Brain pericyte (primary cell): ENCODE data around the gene ITPR2.

Experiments used
- DNase-seq: peaks from one replicate; pipeline ENCODE4 v3.0.0-alpha.2; 2012; ENCODE audit warnings: low read depth, low spot score

ITPR2 gene

DNA sequence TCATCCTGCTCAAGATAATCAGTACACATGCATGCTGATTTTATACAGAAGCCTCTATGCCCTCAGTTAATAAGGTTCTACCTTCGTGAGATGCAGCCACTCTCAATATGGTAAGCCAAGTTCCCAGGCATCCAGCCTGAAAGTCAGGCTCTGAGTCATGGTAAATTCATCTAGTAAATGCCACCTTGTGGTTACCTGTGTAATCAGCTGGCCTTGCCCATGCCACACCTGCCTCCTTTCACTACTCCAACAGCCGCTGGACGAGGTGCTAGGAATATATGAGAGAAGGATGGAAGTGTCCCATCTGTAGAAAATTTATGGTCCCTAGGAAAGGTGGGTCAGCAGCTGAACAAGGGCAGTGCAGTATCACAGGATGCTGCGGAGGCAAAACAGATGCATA is 430.3 kb downstream of the ITPR2 start:
- DNase-seq, result no peak

DNA sequence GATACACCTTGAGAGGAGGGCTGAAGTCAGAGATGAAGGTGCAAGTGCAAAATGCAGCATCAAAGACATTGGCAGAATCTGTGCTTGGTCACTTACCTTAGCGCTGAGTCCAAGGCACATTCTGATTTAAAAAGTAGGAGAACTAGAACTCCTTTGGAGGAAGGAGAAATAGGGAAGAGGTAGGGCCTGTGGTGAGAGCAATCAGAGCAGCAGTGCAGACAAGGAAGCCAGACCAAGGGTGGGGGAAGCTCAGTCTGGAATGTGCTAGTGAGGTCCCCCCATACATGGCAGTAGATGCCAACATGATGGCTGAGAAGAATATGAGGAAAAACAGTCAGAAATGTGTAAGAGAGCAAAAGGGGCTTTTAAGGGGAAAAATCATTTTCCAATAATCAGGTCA is 431.1 kb downstream of the ITPR2 start:
- no peak for DNase-seq

DNA sequence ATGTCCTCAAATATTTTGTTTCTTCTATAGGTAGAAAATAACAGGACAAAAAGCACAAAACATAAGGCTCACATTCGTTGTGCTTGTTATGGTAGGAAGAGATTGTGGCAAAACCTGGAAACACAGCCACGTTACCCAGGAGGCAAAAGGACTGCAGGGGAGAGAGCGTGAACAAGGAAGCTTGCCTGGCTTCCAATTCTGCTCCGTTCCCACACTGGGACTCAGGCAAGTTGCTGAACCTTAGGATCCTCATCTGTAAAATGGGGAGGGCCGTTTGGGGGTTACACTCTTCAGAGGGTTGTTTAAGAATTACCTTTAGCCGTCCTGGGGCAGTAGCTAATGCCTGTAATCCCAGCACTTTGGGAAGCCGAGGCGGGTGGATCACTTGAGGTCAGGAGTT is 432.4 kb downstream of the ITPR2 start:
- no peak for DNase-seq

GRCh38 chr12:26399381-26399780 is 433.6 kb downstream of the ITPR2 start:
- DNase-seq, result no peak

DNA sequence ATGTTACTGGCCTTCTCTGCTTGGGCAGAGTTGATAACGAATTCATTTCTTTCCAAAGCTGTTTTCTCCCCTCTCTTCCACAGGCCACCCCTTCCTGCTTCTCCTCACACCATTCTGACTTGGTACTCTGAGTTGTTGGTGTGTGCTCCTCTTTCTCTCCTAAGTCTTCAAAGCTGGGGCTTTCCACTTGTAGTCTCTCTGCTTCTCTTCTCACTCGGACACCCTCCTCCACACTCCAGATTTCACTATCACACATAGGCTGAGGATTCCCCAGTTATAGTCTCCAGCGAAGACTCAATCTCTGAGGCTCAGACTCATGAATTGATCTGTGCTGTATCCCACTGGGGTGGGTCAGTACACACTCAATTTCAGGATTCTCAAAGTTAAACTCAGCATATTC is 436.6 kb downstream of the ITPR2 start:
- DNase-seq, result no peak

DNA sequence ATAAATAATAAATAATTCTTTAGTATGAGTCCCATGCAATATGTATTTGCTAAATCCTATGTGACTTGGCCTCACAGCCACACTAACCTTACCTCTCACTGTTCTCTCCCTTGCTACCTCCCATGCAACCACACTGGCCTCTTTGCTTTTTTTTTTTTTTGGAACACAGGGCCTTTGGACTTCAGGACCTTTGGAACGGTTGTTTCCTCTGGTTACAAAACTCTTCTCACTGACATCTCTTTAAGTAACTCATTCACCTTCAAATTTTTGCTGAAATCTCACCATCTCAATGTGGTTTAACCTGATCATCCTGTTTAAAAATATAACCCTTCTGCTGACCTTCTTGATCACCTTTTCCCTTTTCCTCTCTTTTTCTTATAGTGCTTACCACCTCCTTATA is 443.7 kb downstream of the ITPR2 start:
- DNase-seq, result no peak

DNA sequence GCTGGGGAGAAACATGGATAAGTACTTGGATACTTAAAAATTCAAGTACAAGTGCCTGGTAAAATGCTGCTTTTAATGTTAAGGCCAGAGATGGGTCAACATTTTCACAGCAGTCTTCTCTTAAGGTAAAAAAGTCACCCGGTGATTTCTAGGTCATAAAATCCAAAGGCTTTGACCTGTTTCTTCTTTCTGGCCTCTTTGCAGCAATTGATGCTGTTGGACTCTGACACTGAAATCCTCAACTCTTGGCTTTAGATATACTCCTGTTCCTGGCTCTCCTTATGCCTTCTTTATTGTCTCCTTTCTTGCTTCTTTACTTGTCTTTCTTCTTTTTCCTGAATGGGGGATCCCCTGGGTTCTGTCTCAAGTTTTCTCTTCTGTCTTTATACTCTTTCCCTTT is 448.5 kb downstream of the ITPR2 start:
- DNase-seq, result no peak

GRCh38 chr12:26383041-26383440 is 450.0 kb downstream of the ITPR2 start:
- DNase-seq, result no peak

- no peak for DNase-seq
Measured at GRCh38 chr12:26380897-26381296, 452.1 kb downstream of the ITPR2 start.

- DNase-seq, result no peak
Measured at GRCh38 chr12:26379777-26380467, 453.1 kb downstream of the ITPR2 start.

DNA sequence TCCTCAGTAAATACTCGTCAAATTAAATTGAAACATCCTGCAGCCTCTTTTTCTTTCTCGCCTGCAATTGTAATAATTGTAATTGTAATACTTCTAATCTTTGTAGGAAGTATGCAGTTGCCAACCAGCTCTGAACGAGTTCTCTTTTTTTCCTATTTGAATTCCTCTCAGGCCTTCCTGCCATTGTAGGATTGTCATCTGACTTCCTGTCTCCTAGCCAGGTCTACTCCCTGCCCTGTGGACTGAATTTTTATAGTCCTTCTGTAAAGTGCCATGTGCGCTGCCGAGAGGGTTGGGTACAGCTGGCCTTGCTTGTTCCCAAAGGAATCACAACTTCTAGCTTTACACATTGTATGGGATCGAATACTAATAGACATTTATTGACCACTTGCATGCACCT is 454.3 kb downstream of the ITPR2 start:
- no peak for DNase-seq

GRCh38 chr12:26374934-26375680 is 457.9 kb downstream of the ITPR2 start:
- peak; percentile 20 for DNase-seq

DNA sequence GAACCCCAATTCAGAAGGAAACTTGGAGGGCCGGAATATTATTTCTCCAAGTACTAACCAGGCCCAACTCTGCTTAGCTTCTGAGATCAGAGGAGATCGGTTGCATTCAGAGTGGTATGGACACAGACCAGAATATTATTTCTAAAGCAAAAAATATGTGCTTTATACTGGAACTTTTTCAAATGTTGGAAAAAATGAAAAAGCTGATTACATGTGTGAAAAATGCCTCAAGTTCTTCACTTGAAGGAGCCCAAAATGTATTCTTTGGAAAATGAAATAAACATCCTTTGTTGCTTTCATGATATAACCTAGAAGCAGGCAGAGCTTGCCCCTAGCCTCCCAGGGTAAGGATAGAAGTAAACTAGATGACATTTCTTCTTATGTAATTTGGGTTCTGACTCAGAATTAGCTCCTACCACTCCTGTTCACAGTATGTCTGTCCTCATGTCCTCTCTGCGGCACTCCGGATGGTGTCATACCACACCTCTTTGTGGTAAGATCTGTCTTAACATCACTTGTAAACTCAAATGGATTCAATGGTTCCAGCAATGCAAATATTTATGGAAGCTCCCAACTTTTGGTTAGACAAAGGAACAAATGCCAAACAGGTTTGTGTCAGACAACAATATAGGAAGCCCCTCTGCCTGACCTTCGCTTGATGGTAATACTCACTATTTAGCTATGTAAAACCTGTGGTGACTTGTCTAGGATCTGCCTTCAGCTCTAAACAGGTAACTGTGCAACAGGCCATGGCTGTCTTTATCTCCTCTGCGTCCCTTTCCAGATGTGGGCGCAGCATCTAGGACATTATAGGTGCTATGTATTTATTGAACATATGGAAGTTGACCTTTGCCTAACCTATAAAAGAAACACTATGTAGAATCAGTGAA is 459.1 kb downstream of the ITPR2 start:
- DNase-seq, result no peak

- no peak for DNase-seq
Measured at GRCh38 chr12:26372866-26373265, 460.1 kb downstream of the ITPR2 start.

GRCh38 chr12:26370098-26370497 is 462.9 kb downstream of the ITPR2 start:
- DNase-seq, result no peak

DNA sequence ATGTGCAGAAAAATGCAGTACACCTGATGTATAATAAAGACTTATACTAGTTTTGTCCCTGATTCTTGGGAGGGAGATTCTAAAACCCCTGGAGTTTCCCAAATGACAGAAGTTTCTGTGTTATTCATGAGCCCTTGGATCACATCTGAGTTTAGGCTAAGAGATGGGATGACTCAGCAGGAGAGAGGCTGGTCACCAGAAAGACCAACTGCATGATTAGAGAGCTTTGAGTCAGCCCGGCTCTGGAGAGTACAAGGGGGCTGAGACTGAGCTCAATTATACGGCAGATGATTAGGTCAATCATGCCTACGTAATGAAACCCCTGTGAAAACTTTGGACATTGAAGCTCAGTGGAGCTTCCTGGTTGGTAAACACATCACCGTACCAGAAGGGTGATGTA is 463.4 kb downstream of the ITPR2 start:
- no peak for DNase-seq

DNA sequence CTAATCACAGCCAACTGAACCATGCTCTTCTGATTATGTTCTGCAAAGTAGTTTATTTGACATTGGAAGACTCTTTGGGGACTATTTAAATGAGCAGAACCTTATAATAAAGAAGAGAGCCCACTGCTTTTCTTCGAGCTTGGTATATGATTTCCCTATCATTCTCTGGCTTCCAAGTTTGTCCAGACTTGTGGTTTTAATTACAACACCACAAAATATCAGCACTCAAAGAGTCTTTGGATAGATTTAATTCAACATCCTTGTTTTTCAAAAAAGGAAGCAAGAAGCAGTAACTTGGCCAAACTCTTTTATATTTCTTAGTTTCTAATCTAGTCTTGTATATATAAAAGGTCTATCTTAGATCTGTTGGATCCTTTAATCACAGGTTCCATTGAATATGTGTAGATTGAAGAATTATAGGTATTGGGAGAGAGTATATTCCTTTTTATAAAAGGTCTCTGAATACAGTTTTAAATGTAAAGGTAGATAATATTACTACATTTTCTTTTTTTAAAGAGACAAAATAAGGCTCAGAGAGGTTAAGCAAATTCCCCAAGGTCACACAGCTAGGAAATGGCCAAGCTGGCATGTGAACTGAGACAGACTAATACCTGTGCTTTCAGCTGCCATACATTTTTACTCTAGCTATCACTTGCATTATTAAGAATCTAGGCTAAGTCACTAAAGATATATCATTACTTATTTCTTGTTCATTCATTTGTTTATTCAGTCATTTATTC is 464.8 kb downstream of the ITPR2 start:
- no peak for DNase-seq

DNA sequence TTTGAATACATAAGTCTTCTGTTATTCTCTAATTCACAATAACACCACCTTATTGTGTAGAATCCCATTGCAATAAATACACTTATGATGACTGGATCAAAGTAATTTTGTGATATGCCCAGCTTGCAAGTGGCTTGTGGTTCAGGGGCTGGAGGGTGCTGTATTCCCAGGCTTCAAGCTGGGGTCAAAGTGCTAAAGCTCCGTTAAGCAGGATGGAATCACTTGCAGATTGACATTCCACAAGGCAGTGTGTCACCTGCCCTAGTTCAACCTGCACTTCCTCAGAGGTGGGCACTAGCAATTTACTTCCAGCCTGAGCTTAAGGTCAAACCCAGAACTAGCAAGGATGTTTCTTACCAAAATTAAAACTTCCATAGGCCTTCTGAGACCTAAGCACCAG is 471.0 kb downstream of the ITPR2 start:
- DNase-seq, result no peak

- no peak for DNase-seq
Measured at GRCh38 chr12:26360062-26360461, 472.9 kb downstream of the ITPR2 start.

GRCh38 chr12:26359576-26359975 is 473.4 kb downstream of the ITPR2 start:
- no peak for DNase-seq

- no peak for DNase-seq
Measured at GRCh38 chr12:26358651-26359050, 474.3 kb downstream of the ITPR2 start.

- no peak for DNase-seq
Measured at GRCh38 chr12:26347300-26347699, 485.7 kb downstream of the ITPR2 start.
